CD4-positive, alpha-beta T cell (primary cell): ENCODE results near the gene BORCS5. TPM values are rescaled to one million over a fixed set of nuclear protein-coding genes. Genes with fewer than 3 reads are reported as not detected.

Experiments used
- ATAC-seq: fragments of 200-7000 bp; cut with Tn5 transposase; one replicate; pipeline ENCODE4 v1.10.0; 2022; ENCODE audit warnings: mild to moderate bottlenecking; ENCODE audit not compliant: poor library complexity
- CTCF ChIA-PET: fragments of 350-600 bp; sonication (Branson Sonifier 250); formaldehyde crosslinking; loops from one replicate; lab custom pipeline; 2021; ENCODE audit warnings: antibody characterized with exemption, inconsistent platforms; lab: Charles Lee
- POLR2A ChIA-PET: fragments of 350-600 bp; sonication (Branson Sonifier 250); formaldehyde crosslinking; loops from one replicate; lab custom pipeline; 2021; ENCODE audit warnings: antibody characterized with exemption, inconsistent platforms; lab: Charles Lee
- DNase-seq, 14 experiments: peaks; one replicate each; pipeline ENCODE4 v3.0.0-alpha.2; 2013 to 2020; ENCODE audit warnings: mixed read lengths in 2 of 14
- H3K27ac ChIP-seq, 2 donors: one replicate each; pipeline versions ENCODE4 v1.5.1 to v1.7.0; 2013; ENCODE audit warnings: low read length in 2 of 2, low read depth in 1 of 2, mild to moderate bottlenecking in 1 of 2
- H3K27me3 ChIP-seq, 2 experiments: 1 replicate in 1 of 2; 2 replicates in 1 of 2; pipeline versions ENCODE4 v1.6.1 to v1.7.0; 2013; ENCODE audit warnings: low read length in 2 of 2, control low read depth in 1 of 2, mild to moderate bottlenecking in 1 of 2, moderate library complexity in 1 of 2; ENCODE audit not compliant: insufficient read depth in 2 of 2, control insufficient read depth in 1 of 2
- H3K36me3 ChIP-seq: one replicate; pipeline ENCODE4 v1.6.1; 2013; ENCODE audit warnings: low read length, control low read depth; ENCODE audit not compliant: insufficient read depth
- H3K4me1 ChIP-seq: one replicate; pipeline ENCODE4 v1.6.1; 2013; ENCODE audit warnings: low read length, control low read depth; ENCODE audit not compliant: insufficient read depth
- H3K4me3 ChIP-seq: one replicate; pipeline ENCODE4 v1.5.1; 2013; ENCODE audit warnings: mild to moderate bottlenecking, low read length, moderate library complexity
- H3K9me3 ChIP-seq, 2 experiments: 1 replicate in 1 of 2; 2 replicates in 1 of 2; pipeline versions ENCODE4 v1.6.1 to v1.7.0; 2013; ENCODE audit warnings: low read length in 2 of 2, mild to moderate bottlenecking in 2 of 2, control low read depth in 1 of 2, moderate library complexity in 1 of 2; ENCODE audit not compliant: control insufficient read depth in 1 of 2, insufficient read depth in 1 of 2
- H3K27ac Mint-ChIP-seq: one replicate; pipeline ENCODE4 v1.8.0; 2020; ENCODE audit warnings: mixed read lengths
- H3K27me3 Mint-ChIP-seq: one replicate; pipeline ENCODE4 v1.8.0; 2021; ENCODE audit warnings: mixed read lengths
- H3K36me3 Mint-ChIP-seq: one replicate; pipeline ENCODE4 v1.8.0; 2021; ENCODE audit warnings: low read depth, mixed read lengths
- H3K4me1 Mint-ChIP-seq: one replicate; pipeline ENCODE4 v1.8.0; 2021; ENCODE audit warnings: low read depth, mixed read lengths
- H3K4me3 Mint-ChIP-seq: one replicate; pipeline ENCODE4 v1.8.0; 2020; ENCODE audit warnings: mild to moderate bottlenecking, mixed read lengths
- H3K9me3 Mint-ChIP-seq: one replicate; pipeline ENCODE4 v1.8.0; 2020; ENCODE audit warnings: mixed read lengths
- CTCF ChIP-seq: fragments of 200-600 bp; IDR thresholded peaks from one replicate; pipeline ENCODE4 v1.8.0; 2022; ENCODE audit warnings: antibody characterized with exemption, mild to moderate bottlenecking
- intact Hi-C, 2 experiments: fragments of 100-400 bp; cut with DNase I in 1 of 2; cut with micrococcal nuclease in 1 of 2; formaldehyde crosslinking; loops; one replicate each; pipeline versions ENCODE4 v1.15.1 to v1.9.0; 2023 to 2025; cut with DNase I, micrococcal nuclease
- total RNA-seq, 174 experiments: library from RNA in 2 of 174; stranded (reverse) in 2 of 174; gene quantifications; one replicate each; pipeline ENCODE4 v1.2.3 and lab custom pipeline; 2021 to 2026

BORCS5 gene
- total RNA-seq, 2 experiments from 2014 or later = 36.4 to 39.3 TPM

- Histone ChIP-seq H3K4me3 (peak overlapping the region; percentile 3), H3K4me1 (peaks cover 77% of the 10 kb centered on the region), H3K9me3 (no peaks in the 10 kb centered on the region), H3K36me3 (no peaks in the 10 kb centered on the region), H3K27me3 (no peaks in the 10 kb centered on the region), H3K27ac (peak overlapping the region; percentile 78 to 81)
- POLR2A ChIA-PET = interaction anchor here (0.6 to 5.7 kb wide), 35 partner anchors 10 to 343 kb away, joined by 3 to 106 read pairs (median 6); partner anchors contain the start of genes BORCS5, CREBL2, DUSP16 and MANSC1
- intact Hi-C loops = loop anchor here in 1 of 2 experiments (1.0 to 5.0 kb wide), 4 partner anchors 16 to 97 kb away; partner anchors contain the start of gene DUSP16
- ATAC-seq = peak; percentile 89
- CTCF ChIA-PET = interaction anchor here (1.0 to 2.5 kb wide), 10 partner anchors 9 to 201 kb away, joined by 3 to 13 read pairs (median 6); partner anchors contain the start of gene DUSP16
- TF ChIP-seq CTCF = no peak
- peak overlapping the region; percentile 67 for H3K4me3 Mint-ChIP-seq
- no peaks in the 10 kb centered on the region for H3K9me3 Mint-ChIP-seq
- peaks cover 86% of the 10 kb centered on the region for H3K4me1 Mint-ChIP-seq
- H3K27ac Mint-ChIP-seq = peak overlapping the region; percentile 98
- DNase-seq = peak; percentile 41 to 94 (median 63)
- H3K36me3 Mint-ChIP-seq = peaks cover 43% of the 10 kb centered on the region
- no peaks in the 10 kb centered on the region for H3K27me3 Mint-ChIP-seq
Observed at GRCh38 chr12:12466157-12466556, 109.3 kb downstream of the BORCS5 start.

GRCh38 chr12:12467264-12467663, 110.4 kb downstream of the BORCS5 start:
- ATAC-seq (peak; percentile 27), DNase-seq (peak in 12 of 14 experiments; percentile 31 to 64 (median 46))
- Histone ChIP-seq H3K27me3 (no peaks in the 10 kb centered on the region), H3K36me3 (no peaks in the 10 kb centered on the region), H3K4me3 (no peak overlapping the region), H3K4me1 (peaks cover 70% of the 10 kb centered on the region), H3K9me3 (no peaks in the 10 kb centered on the region), H3K27ac (peak overlapping the region; percentile 78 to 81)
- peaks cover 80% of the 10 kb centered on the region for H3K4me1 Mint-ChIP-seq
- ChIA-PET CTCF (interaction anchor here (2.0 to 2.5 kb wide), 2 partner anchors 8 to 96 kb away, joined by 7 to 13 read pairs; partner anchors contain the start of gene DUSP16), POLR2A (interaction anchor here (0.6 to 5.7 kb wide), 22 partner anchors 10 to 341 kb away, joined by 3 to 106 read pairs (median 8); partner anchors contain the start of genes BORCS5 and DUSP16)
- H3K27me3 Mint-ChIP-seq = no peaks in the 10 kb centered on the region
- TF ChIP-seq CTCF = no peak
- peaks cover 49% of the 10 kb centered on the region for H3K36me3 Mint-ChIP-seq
- H3K27ac Mint-ChIP-seq = peak overlapping the region; percentile 98
- no peaks in the 10 kb centered on the region for H3K9me3 Mint-ChIP-seq
- intact Hi-C loops = loop anchor here in 1 of 2 experiments (2.0 to 5.0 kb wide), 2 partner anchors 35 to 96 kb away; partner anchors contain the start of gene DUSP16
- H3K4me3 Mint-ChIP-seq = peak overlapping the region; percentile 40

GRCh38 chr12:12467688-12468261, 110.9 kb downstream of the BORCS5 start:
- peak; percentile 23 for ATAC-seq
- no peak for TF ChIP-seq CTCF
- H3K27ac Mint-ChIP-seq = peak overlapping the region; percentile 98
- Histone ChIP-seq H3K4me3 (no peak overlapping the region), H3K4me1 (peaks cover 69% of the 10 kb centered on the region), H3K36me3 (no peaks in the 10 kb centered on the region), H3K27ac (peak overlapping the region; percentile 78 to 81), H3K9me3 (no peaks in the 10 kb centered on the region), H3K27me3 (no peaks in the 10 kb centered on the region)
- no peaks in the 10 kb centered on the region for H3K9me3 Mint-ChIP-seq
- H3K4me1 Mint-ChIP-seq = peaks cover 79% of the 10 kb centered on the region
- peak in 11 of 14 experiments; percentile 15 to 87 (median 51) for DNase-seq
- CTCF ChIA-PET = no interaction called here
- peaks cover 49% of the 10 kb centered on the region for H3K36me3 Mint-ChIP-seq
- intact Hi-C loops = loop anchor here in 1 of 2 experiments (2.0 to 5.0 kb wide), 2 partner anchors 35 to 95 kb away; partner anchors contain the start of gene DUSP16
- POLR2A ChIA-PET = interaction anchor here (1.0 to 5.7 kb wide), 13 partner anchors 9 to 246 kb away, joined by 3 to 106 read pairs (median 18); partner anchors contain the start of genes BORCS5 and DUSP16
- H3K4me3 Mint-ChIP-seq = peak overlapping the region; percentile 40
- no peaks in the 10 kb centered on the region for H3K27me3 Mint-ChIP-seq
